ENCODE measurements around the gene ADORA1. TPM values are rescaled to one million over a fixed set of nuclear protein-coding genes. Genes with fewer than 3 reads are reported as not detected.

ADORA1 gene
- total RNA-seq, 4 donors from 2014 or later, result 1.5 TPM; not detected in 3

DNA sequence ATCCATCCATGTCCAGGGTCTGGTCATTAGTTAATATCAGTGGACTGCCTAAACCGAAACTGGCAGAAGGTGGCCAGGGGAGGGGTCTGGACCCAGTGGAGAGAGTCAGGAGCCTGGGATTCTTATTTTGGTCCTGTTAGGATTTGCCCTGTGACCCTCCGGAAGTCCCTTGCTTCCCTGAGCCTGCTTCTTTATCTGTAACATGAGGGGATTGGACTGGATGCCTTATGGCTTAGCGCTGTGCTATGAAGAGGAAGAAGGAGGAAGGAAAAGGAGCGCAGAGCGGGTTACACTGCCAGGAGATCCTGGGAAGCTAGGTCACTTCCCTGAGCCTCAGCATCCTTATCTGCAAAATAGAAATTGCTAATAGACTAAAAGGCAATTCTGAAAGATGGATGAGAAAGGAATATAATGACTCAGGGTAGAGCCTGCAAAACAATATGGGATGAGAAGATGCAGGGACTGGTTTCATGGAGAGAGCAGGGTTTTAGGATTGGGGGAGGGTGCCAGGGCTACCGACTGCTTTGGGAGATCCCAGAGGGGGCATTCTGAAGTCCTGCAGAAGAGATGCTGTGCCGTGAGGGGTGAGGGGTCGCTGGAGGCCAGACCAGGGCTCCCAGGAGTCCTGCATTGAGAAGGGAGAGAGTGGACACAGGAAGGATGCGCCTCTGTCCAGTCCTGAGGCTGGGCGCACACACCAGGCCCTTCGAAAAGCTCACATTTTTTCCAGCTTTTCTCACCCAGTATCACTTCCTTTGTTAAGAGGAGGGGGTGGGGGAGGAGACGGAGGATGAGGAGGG lies 460 bp upstream of the ADORA1 start:
- H3K36me3 ChIP-seq, result no peaks in the 10 kb centered on the region
- H3K27ac ChIP-seq, result peak overlapping the region in 3 of 4 donors; percentile 32 to 62 (median 62)
- TF ChIP-seq, protein P1, sequence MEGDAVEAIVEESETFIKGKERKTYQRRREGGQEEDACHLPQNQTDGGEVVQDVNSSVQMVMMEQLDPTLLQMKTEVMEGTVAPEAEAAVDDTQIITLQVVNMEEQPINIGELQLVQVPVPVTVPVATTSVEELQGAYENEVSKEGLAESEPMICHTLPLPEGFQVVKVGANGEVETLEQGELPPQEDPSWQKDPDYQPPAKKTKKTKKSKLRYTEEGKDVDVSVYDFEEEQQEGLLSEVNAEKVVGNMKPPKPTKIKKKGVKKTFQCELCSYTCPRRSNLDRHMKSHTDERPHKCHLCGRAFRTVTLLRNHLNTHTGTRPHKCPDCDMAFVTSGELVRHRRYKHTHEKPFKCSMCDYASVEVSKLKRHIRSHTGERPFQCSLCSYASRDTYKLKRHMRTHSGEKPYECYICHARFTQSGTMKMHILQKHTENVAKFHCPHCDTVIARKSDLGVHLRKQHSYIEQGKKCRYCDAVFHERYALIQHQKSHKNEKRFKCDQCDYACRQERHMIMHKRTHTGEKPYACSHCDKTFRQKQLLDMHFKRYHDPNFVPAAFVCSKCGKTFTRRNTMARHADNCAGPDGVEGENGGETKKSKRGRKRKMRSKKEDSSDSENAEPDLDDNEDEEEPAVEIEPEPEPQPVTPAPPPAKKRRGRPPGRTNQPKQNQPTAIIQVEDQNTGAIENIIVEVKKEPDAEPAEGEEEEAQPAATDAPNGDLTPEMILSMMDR (IDR thresholded peaks at IDR 0.05), result no peak
- no peak for TF ChIP-seq POLR2A (IDR thresholded peaks at IDR 0.05)
- no peaks in the 10 kb centered on the region for H3K9me3 ChIP-seq
- peaks cover 0 to 27% (median 2%) of the 10 kb centered on the region in 4 donors for H3K4me1 ChIP-seq
- peak in 1 of 3 donors; percentile 25 for DNase-seq
- H3K4me3 ChIP-seq, result peak overlapping the region in 3 of 4 donors; percentile 12 to 49 (median 41)
- no peaks in the 10 kb centered on the region for H3K27me3 ChIP-seq

- Histone ChIP-seq H3K4me3 (peak overlapping the region in 2 of 4 donors; percentile 41 to 49), H3K27me3 (no peaks in the 10 kb centered on the region), H3K9me3 (no peaks in the 10 kb centered on the region), H3K36me3 (no peaks in the 10 kb centered on the region), H3K27ac (peak overlapping the region in 1 of 4 donors; percentile 62), H3K4me1 (peaks cover 0 to 27% (median 2%) of the 10 kb centered on the region in 4 donors)
- no peak for DNase-seq
- no peak for TF ChIP-seq POLR2A (IDR thresholded peaks at IDR 0.05)
- TF ChIP-seq, protein P1 (IDR thresholded peaks at IDR 0.05), result no peak
Measured at GRCh38 chr1:203128431-203128715, 847 bp downstream of the ADORA1 start.

- Histone ChIP-seq H3K4me3 (peak overlapping the region in 2 of 4 donors; percentile 41 to 49), H3K9me3 (no peaks in the 10 kb centered on the region), H3K4me1 (peaks cover 0 to 27% (median 2%) of the 10 kb centered on the region in 4 donors), H3K27me3 (no peaks in the 10 kb centered on the region), H3K27ac (no peak overlapping the region), H3K36me3 (no peaks in the 10 kb centered on the region)
- TF ChIP-seq, protein P1 (IDR thresholded peaks at IDR 0.05), result no peak
- no peak for TF ChIP-seq POLR2A (IDR thresholded peaks at IDR 0.05)
- peak in 1 of 3 donors; percentile 41 for DNase-seq
Measured at GRCh38 chr1:203128716-203129500, 1.4 kb downstream of the ADORA1 start.

DNA sequence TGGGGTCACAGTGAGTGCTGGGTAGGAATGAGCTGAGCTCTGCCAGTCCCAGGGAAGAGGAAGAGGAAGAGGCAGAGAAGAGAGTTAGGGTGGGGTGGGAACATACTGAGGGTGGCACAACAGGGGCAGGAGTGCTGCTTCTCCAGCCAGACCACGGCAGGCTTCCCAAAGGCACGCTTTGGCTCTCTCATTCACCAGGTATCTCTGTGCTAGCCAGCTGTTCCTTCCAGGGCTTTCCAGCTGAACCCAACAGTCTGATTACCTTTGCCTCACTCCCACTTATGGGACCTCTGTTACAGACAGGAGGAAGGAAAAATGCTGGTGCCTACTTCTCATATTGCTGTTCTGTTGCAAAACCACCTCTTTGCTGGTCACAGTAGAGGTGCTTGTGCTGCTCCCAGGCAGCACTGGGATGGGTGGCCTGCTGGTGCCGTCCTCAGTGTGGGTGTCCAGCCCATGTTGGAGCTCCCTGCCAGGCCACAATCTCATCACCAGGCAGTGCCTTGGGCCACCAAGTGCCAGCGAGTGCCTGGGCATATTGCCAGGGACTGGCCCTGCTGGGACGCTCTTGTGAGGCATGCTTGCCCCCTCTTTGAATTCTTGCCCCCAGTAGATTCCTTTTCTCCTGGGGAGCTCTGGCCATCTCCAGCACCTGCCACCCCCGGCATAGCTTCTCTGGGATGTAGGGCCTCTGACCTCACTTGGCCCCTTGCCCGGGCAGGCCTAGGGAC lies 2.1 kb downstream of the ADORA1 start:
- no peaks in the 10 kb centered on the region for H3K27me3 ChIP-seq
- H3K4me1 ChIP-seq, result peaks cover 0 to 27% (median 2%) of the 10 kb centered on the region in 4 donors
- peak in 1 of 3 donors; percentile 38 for DNase-seq
- H3K4me3 ChIP-seq, result no peak overlapping the region
- H3K9me3 ChIP-seq, result no peaks in the 10 kb centered on the region
- H3K27ac ChIP-seq, result no peak overlapping the region
- H3K36me3 ChIP-seq, result no peaks in the 10 kb centered on the region
- TF ChIP-seq POLR2A (IDR thresholded peaks at IDR 0.05), result no peak
- TF ChIP-seq, protein P1 (IDR thresholded peaks at IDR 0.05), result no peak

DNA sequence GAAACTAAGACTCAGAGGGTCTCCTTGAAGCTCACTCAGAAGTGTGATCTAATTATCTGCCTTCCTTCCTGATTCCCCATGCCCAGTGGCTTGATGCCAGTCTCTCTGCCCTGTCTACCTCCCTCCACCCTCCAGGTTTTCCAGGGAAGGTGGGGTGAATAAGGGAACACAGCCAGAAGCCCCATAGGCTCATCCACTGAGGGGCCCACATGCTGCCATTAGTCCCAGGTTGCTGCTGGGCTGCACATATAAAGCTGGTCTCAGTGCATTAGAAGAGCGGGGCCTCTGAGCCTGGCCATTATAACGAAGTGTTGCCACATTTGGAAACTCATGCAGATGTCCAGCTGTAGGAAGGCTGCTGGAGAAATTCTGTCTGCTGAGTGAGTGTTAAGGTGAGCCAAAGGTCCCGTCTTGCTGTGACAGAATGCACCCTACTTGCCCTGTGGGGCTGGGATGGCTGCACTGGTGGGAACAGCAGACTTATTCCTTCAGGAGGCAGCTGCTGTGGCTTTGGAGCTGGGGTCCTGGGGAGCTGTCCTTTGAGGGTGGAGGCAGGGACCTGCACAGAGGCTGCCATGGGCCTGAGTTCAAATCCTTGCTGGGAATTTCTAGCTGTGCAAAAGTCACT lies 2.9 kb downstream of the ADORA1 start:
- no peaks in the 10 kb centered on the region for H3K9me3 ChIP-seq
- H3K27me3 ChIP-seq, result no peaks in the 10 kb centered on the region
- H3K4me3 ChIP-seq, result no peak overlapping the region
- H3K4me1 ChIP-seq, result peaks cover 0 to 27% (median 2%) of the 10 kb centered on the region in 4 donors
- TF ChIP-seq, protein P1 (IDR thresholded peaks at IDR 0.05), result no peak
- TF ChIP-seq POLR2A (IDR thresholded peaks at IDR 0.05), result no peak
- H3K36me3 ChIP-seq, result no peaks in the 10 kb centered on the region
- DNase-seq, result peak in 1 of 3 donors; percentile 22
- H3K27ac ChIP-seq, result no peak overlapping the region

Data from Peyer's patch (tissue), 4 donors.